GM12892 (cell line): ENCODE measurements around the gene STAG1.
"Not testable (repeated sequence)": the region's sequence is repeated elsewhere in the genome, so short reads cannot be mapped to it uniquely, and the experiment has no call there.

ENCODE experiments used
- POLR2AphosphoS5 ChIP-seq: IDR thresholded peaks from 2 replicates; pipeline ENCODE4 v1.6.1; 2011; ENCODE audit warnings: low read depth, low read length, control low read depth
- TAF1 ChIP-seq: IDR thresholded peaks from 2 replicates; pipeline ENCODE4 v1.6.1; 2011; ENCODE audit warnings: low read depth, mild to moderate bottlenecking, control low read depth, low read length, borderline replicate concordance

DNA sequence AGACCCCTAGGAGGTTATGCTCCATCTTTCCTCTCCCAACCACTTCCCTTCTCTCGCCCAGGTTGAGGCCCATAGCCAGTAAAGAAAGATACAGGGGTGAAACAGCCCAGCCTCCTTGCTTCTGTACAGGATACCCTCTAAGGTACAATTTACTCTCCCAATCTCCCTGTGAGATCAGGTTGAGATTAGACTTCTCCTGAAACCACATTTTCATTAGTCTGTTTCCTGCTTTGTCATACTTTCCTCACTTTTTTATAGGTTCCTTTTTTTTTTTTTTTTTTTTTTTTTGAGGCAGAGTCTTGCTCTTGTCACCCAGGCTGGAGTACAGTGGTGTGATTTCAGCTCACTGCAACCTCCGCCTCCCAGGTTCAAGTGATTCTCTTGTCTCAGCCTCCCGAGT, 277.3 kb downstream of the STAG1 start:
- TF ChIP-seq TAF1, POLR2AphosphoS5: not testable (repeated sequence)
